NCI-H524 treated with DMSO at 0.1 percent for 48 hours (cell line): Measurements from ENCODE around the gene CCNJL.
"Not testable (repeated sequence)": the region's sequence is repeated elsewhere in the genome, so short reads cannot be mapped to it uniquely, and the experiment has no call there.

Experiments
- DNase-seq: peaks from one replicate; lab custom pipeline; 2025; lab: John Stamatoyannopoulos, UW

CCNJL gene, protein sequence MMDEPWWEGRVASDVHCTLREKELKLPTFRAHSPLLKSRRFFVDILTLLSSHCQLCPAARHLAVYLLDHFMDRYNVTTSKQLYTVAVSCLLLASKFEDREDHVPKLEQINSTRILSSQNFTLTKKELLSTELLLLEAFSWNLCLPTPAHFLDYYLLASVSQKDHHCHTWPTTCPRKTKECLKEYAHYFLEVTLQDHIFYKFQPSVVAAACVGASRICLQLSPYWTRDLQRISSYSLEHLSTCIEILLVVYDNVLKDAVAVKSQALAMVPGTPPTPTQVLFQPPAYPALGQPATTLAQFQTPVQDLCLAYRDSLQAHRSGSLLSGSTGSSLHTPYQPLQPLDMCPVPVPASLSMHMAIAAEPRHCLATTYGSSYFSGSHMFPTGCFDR

GRCh38 chr5:160312134-160312959 lies at the start of gene CCNJL:
Gene CCNJL, minus strand, starts transcription at chr5:160312564. Its CDS starts 641 bp downstream, at chr5:160311923.
- no peak for DNase-seq

GRCh38 chr5:160361624-160362228 lies 49.4 kb upstream of the CCNJL start:
- DNase-seq: no peak

GRCh38 chr5:160360310-160360709 lies 47.9 kb upstream of the CCNJL start:
- DNase-seq: no peak

DNA sequence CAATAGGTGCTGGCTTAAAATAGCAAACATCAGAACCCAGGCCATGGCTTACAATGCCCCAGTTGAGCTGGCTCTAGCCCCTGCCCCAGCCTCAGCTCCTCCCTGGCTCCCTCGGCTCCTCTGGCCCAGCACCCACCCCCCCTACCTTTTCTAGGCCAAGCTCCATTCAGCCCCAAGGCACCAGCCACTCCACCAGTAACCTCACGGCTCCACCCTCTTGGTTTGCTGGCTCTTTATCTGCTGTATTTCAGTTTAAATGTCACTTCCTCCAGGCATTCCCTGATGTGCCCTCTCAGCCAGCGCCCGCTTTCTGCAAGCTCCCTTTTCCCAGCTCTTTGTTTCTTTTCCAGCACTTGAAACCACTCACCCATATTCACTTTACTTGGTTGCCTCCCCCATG lies 47.5 kb upstream of the CCNJL start:
- no peak for DNase-seq

DNA sequence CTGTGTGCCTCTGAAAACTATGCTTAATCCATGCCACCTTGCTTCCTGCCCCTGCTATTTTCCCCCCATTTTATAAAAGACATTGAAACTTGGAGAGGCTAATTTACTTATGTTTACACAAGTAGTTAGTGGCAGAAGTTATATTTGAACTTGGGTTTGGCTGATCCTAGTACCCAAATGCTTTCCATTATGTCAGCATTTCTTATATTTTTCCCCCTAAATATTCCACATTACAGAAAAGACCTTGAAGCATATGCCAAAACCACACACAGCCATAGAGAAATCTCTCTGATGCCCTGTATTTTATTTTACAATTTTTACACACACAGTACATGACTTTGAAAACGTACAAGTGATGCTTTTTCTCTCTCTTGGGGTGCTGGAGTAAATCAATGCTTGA lies 46.9 kb upstream of the CCNJL start:
- DNase-seq: no peak

- no peak for DNase-seq
Observed at GRCh38 chr5:160357861-160358411, 45.6 kb upstream of the CCNJL start.

- no peak for DNase-seq
Observed at GRCh38 chr5:160357394-160357793, 45.0 kb upstream of the CCNJL start.

DNA sequence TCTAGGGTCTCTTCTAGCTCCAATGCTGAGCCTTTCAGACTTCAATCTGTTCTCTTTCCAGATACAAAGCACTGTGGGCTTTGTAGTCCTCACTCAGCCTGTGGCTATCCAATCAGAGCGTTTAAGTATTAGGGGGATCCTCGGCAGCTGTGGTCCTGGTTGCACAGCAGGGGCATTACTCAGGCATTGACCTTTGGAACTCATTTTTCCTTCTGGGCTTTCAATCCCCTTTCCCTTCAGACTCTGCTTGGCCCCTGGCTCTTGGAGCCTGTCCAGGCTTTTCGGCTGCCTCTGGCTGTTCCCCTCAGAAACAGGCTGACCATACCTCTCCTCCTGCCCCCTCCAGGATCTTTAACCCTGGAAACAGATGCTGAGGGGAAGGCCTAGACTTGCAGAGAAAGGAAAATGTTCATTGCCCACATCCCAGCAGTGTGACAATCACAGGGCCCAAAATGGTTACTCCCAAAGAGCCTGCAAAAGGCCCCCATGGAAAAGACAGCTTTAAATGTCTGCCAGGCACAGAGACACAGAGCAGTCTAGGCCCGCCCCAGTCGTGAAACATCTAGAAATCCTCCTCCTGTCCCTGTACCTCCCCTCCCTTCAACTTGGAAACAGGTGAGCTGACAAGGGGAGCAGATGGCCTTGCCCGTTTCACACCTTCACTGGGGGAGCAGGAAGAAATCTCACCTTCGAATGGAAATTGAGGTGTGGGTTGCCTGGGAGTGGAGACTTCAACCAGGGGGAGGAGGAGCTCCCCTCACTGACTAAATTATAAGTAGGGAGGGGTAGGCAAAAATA lies 44.4 kb upstream of the CCNJL start:
- DNase-seq: no peak

DNA sequence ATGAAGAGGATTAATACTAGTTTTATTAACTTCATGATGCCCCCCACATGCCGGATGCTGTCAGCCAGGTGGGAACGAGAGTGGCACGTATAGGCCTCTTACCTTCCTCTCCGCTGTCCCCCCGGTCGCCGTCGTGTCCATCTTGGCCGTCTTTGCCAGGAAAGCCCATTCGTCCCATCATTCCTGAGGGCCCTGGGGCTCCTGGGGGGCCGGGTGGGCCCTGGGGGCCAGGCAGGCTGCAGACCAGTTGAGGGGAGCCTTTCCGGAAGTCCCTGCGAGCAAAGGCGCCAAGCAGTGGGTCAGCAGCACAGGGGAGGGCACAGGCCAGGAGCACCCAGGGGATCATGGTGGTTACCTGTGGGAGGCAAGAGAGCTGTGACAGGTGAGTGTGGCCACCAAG lies 42.3 kb upstream of the CCNJL start:
- no peak for DNase-seq

DNA sequence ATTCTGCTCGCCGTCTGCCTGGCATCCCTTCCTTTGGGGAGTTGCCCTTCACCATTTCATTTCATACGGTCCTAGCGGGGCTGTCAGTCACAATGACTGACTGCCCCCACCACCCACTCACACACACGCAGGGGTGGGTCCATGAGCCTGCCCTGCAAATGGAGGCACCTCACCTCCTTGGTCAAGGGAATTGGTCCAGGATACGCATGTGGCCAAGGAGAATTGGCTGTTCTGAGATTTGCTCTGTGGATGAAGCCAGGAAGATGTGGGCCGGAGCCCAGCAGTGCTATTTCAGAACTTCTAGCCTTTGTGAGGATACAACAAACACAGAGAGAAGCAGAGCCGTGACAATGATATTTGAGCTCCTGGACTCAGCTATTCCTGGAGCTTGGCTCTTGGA lies 41.0 kb upstream of the CCNJL start:
- DNase-seq: no peak

GRCh38 chr5:160352308-160352707 lies 39.9 kb upstream of the CCNJL start:
- no peak for DNase-seq

DNA sequence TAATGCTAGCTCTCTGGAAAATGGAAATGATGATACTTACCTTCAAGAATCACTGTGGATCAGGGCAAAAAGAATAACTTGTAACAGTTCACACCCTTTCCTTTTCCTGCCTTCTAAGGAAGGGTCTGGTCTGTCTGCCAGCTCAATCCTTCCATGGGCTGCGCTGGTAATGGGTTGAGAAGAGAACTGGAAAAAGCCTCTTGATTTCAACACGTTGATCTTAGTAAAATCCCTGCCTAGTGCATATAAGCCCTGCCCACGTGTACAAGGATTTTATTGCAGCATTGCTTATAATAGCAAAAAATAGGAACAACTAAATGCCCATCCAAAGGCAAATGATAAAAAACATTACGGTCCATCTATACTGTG lies 37.6 kb upstream of the CCNJL start:
- no peak for DNase-seq

DNA sequence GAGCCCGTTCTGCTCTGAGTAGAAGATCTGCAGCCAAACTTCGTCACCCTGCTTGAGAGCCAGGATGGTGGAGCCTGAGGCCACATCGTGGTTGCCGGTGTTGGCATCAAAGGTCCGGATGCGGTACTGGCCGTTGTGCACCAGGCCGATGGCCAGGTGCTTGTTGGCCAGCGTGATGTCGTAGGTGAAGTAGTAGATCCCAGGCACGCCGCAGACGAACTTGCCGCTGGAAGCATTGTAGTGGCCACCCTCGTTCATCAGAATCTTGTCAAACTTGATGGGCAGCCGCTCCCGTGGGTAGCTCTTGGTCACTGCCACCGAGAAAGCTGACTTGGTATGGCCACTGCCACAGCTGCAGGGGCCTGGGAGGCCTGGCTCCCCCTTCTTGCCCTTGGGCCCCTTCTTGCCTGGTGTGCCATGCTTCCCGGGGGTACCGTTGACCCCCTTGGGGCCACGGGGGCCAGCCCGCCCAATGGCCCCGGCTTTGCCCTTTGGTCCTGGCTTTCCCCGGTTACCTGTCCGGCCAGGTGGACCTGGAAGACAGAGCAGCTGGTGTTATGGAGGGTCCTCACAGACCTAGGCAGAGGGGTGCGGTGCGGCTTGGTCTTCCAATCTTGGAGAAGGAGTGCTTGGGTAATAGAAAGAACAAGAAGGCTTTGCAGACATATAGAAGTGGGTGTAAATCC lies 37.0 kb upstream of the CCNJL start:
- no peak for DNase-seq

- DNase-seq: no peak
Observed at GRCh38 chr5:160348080-160348479, 35.7 kb upstream of the CCNJL start.

GRCh38 chr5:160347448-160347847 lies 35.1 kb upstream of the CCNJL start:
- DNase-seq: no peak

DNA sequence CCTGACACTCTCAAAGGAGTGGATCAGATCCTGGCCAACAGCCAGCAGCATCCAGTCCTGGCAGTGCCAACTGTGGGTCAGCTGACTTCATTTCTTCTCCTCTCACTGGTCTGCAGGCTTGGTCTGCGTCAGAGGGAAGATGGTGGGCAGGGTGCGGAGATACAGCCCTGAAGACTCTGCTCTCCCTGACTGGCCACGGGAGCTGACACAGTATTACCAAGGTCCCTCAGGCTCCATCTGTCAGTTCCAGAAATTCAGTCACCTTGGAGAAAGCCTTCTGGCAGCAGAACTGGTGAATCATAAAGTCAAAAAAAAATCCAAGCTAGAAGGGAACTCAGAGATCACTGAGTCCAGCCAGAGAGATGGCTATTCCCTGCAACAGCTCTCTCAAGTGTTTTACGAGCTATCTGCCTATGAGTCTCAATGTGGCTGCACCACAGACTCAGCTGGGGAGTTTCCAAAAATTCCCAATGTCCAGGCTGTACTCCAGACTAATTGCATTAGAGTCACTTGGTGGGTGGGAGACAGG lies 30.1 kb upstream of the CCNJL start:
- DNase-seq: no peak

GRCh38 chr5:160341309-160341870 lies 29.0 kb upstream of the CCNJL start:
- no peak for DNase-seq

DNA sequence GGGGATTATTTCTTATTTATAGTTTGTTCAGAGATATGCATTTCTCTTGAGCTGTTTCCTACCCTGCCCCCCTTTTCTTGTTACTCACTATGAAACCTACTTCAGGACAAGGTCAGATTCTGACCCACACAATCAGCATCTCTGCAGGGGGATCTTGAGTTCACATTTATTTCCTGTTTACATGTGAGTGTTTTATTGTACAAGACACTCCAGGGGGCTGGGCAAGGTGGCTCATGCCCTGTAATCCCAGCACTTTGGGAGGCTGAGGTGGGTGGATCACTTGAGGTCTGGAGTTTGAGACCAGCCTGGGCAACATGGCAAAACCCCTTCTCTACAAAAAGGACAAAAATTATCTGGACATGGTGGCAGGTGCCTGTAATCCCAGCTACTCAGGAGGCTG lies 28.1 kb upstream of the CCNJL start:
- DNase-seq: not testable (repeated sequence)

- DNase-seq: peak; percentile 76
Observed at GRCh38 chr5:160339406-160340130, 27.2 kb upstream of the CCNJL start.

DNA sequence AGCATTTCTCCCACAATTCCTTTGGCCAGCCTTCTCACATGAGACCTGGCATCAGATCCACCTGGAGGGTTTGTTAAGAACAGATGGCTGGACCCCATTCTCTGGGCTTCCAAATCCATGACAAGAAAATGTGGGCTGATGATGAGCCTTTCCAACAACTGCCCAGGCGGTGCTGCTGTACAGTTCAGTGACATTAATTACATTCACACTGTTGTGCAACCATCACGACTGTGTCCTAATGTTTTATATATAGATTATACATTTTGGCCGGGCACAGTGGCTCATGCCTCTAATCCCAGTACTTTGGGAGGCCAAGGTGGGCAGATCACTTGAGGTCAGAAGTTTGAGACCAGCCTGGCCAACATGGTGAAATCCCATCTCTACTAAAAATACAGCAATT lies 22.4 kb upstream of the CCNJL start:
- DNase-seq: not testable (repeated sequence)
